WTC11 (cell line): Measurements from ENCODE around the gene NR2F6. TPM values are rescaled to one million over a fixed set of nuclear protein-coding genes. Genes with fewer than 3 reads are reported as not detected.

ENCODE experiments used
- ATAC-seq: fragments of 200-7000 bp; cut with Tn5 transposase; 2 replicates; pipeline ENCODE4 v1.10.0; 2021; ENCODE audit warnings: mild to moderate bottlenecking, moderate library complexity
- CTCF ChIA-PET: fragments of 300-600 bp; sonication (Branson Sonifier 250); formaldehyde crosslinking; loops from one replicate; lab custom pipeline; 2021; ENCODE audit warnings: antibody characterized with exemption; lab: Charles Lee
- POLR2A ChIA-PET: fragments of 350-600 bp; sonication (Branson Sonifier 250); formaldehyde crosslinking; loops from one replicate; lab custom pipeline; 2021; ENCODE audit warnings: antibody characterized with exemption; lab: Charles Lee
- DNase-seq: peaks from one replicate; pipeline ENCODE4 v3.0.0; 2021; ENCODE audit warnings: low spot score
- H3K27ac Mint-ChIP-seq: 2 replicates; pipeline ENCODE4 v1.8.0; 2021; ENCODE audit warnings: mixed read lengths
- H3K27me3 Mint-ChIP-seq: 2 replicates; pipeline ENCODE4 v1.8.0; 2021; ENCODE audit warnings: low read depth, mild to moderate bottlenecking, moderate library complexity, mixed read lengths
- H3K36me3 Mint-ChIP-seq: 2 replicates; pipeline ENCODE4 v1.8.0; 2021; ENCODE audit warnings: mixed read lengths
- H3K4me1 Mint-ChIP-seq: 2 replicates; pipeline ENCODE4 v1.8.0; 2022; ENCODE audit warnings: mixed read lengths
- H3K4me3 Mint-ChIP-seq: 2 replicates; pipeline ENCODE4 v1.8.0; 2021; ENCODE audit warnings: mild to moderate bottlenecking, moderate library complexity, mixed read lengths
- H3K9me3 Mint-ChIP-seq: 2 replicates; pipeline ENCODE4 v1.8.0; 2021; ENCODE audit warnings: mixed read lengths
- AR ChIP-seq: fragments of 250-450 bp; sonication (Bioruptor Pico); IDR thresholded peaks from 2 replicates; pipeline ENCODE4 v1.9.0; 2021; ENCODE audit warnings: mild to moderate bottlenecking
- ATF3 ChIP-seq: sonication (generic); formaldehyde crosslinking; conservative IDR thresholded peaks from 2 replicates; pipeline ENCODE4 v1.8.1; 2022; ENCODE audit warnings: mild to moderate bottlenecking, missing genetic modification reagents
- CDX4 ChIP-seq: fragments of 250-450 bp; sonication (Bioruptor Pico); IDR thresholded peaks from 2 replicates; pipeline ENCODE4 v1.9.0; 2021; ENCODE audit warnings: moderate library complexity, mild to moderate bottlenecking, inconsistent platforms, borderline replicate concordance
- CREM ChIP-seq: sonication (generic); formaldehyde crosslinking; IDR thresholded peaks from 2 replicates; pipeline ENCODE4 v1.8.1; 2022; ENCODE audit warnings: mild to moderate bottlenecking, missing genetic modification reagents, moderate library complexity
- CTCF ChIP-seq: fragments of 200-600 bp; IDR thresholded peaks from 2 replicates; pipeline ENCODE4 v1.8.0; 2022; ENCODE audit warnings: antibody characterized with exemption
- E2F5 ChIP-seq: sonication (generic); formaldehyde crosslinking; IDR thresholded peaks from 2 replicates; pipeline ENCODE4 v1.8.1; 2022; ENCODE audit warnings: mild to moderate bottlenecking, moderate library complexity, missing genetic modification reagents
- ELF4 ChIP-seq: sonication (generic); formaldehyde crosslinking; IDR thresholded peaks from 2 replicates; pipeline ENCODE4 v1.8.1; 2022; ENCODE audit warnings: low read depth, mild to moderate bottlenecking, moderate library complexity, missing genetic modification reagents
- HMGXB4 ChIP-seq: sonication (generic); formaldehyde crosslinking; IDR thresholded peaks from 2 replicates; pipeline ENCODE4 v1.8.1; 2023; ENCODE audit warnings: mild to moderate bottlenecking, moderate library complexity, missing genetic modification reagents
- IRF2 ChIP-seq: sonication (generic); formaldehyde crosslinking; IDR thresholded peaks from 2 replicates; pipeline ENCODE4 v1.8.0; 2022; ENCODE audit warnings: low read depth, missing genetic modification reagents, borderline replicate concordance
- KAT7 ChIP-seq: sonication (generic); formaldehyde crosslinking; IDR thresholded peaks from 2 replicates; pipeline ENCODE4 v1.8.1; 2023; ENCODE audit warnings: missing genetic modification reagents, mild to moderate bottlenecking, borderline replicate concordance
- NR3C1 ChIP-seq: sonication (generic); formaldehyde crosslinking; conservative IDR thresholded peaks from 2 replicates; pipeline ENCODE4 v1.8.1; 2023; ENCODE audit warnings: low read depth, mild to moderate bottlenecking, missing genetic modification reagents
- RORB ChIP-seq: fragments of 250-450 bp; sonication (Bioruptor Pico); IDR thresholded peaks from 2 replicates; pipeline ENCODE4 v1.9.0; 2021; ENCODE audit warnings: mild to moderate bottlenecking
- SP1 ChIP-seq: sonication (generic); formaldehyde crosslinking; conservative IDR thresholded peaks from 2 replicates; pipeline ENCODE4 v1.8.1; 2022; ENCODE audit warnings: missing genetic modification reagents
- STAT6 ChIP-seq: sonication (generic); formaldehyde crosslinking; conservative IDR thresholded peaks from 2 replicates; pipeline ENCODE4 v1.8.1; 2023; ENCODE audit warnings: mild to moderate bottlenecking, low read depth, missing genetic modification reagents, moderate library complexity
- TEAD4 ChIP-seq: sonication (generic); formaldehyde crosslinking; IDR thresholded peaks from 2 replicates; pipeline ENCODE4 v1.8.0; 2022; ENCODE audit warnings: mild to moderate bottlenecking, missing genetic modification reagents
- TP53 ChIP-seq: sonication (generic); formaldehyde crosslinking; IDR thresholded peaks from 2 replicates; pipeline ENCODE4 v1.8.1; 2023; ENCODE audit warnings: mild to moderate bottlenecking, missing genetic modification reagents
- USF1 ChIP-seq: sonication (generic); formaldehyde crosslinking; IDR thresholded peaks from 2 replicates; pipeline ENCODE4 v1.8.0; 2022; ENCODE audit warnings: mild to moderate bottlenecking, missing genetic modification reagents
- ZBTB21 ChIP-seq: sonication (generic); formaldehyde crosslinking; IDR thresholded peaks from 2 replicates; pipeline ENCODE4 v1.8.1; 2023; ENCODE audit warnings: mild to moderate bottlenecking, missing genetic modification reagents, borderline replicate concordance
- ZNF138 ChIP-seq: sonication (generic); formaldehyde crosslinking; conservative IDR thresholded peaks from 2 replicates; pipeline ENCODE4 v1.8.1; 2022; ENCODE audit warnings: mild to moderate bottlenecking, moderate library complexity, missing genetic modification reagents
- ZNF232 ChIP-seq: sonication (generic); formaldehyde crosslinking; IDR thresholded peaks from 2 replicates; pipeline ENCODE4 v1.8.0; 2022; ENCODE audit warnings: mild to moderate bottlenecking, missing genetic modification reagents
- ZNF416 ChIP-seq: fragments of 250-450 bp; sonication (Bioruptor Pico); IDR thresholded peaks from 2 replicates; pipeline ENCODE4 v1.9.0; 2021; ENCODE audit warnings: mild to moderate bottlenecking, inconsistent platforms
- ZNF425 ChIP-seq: fragments of 250-450 bp; sonication (Bioruptor Pico); conservative IDR thresholded peaks from 2 replicates; pipeline ENCODE4 v1.9.0; 2021; ENCODE audit warnings: mild to moderate bottlenecking
- total RNA-seq: library from RNA; stranded (reverse); gene quantifications from 3 replicates; pipeline ENCODE4 v1.2.3, GENCODE V29; 2021

The NR2F6 gene
- total RNA-seq, 1 experiment from 2014 or later: 145 TPM

- Mint-ChIP-seq H3K27ac (peak within 1 kb of the TSS; percentile 92), H3K36me3 (peaks cover 17% of the 10 kb centered on the region), H3K4me3 (peak within 1 kb of the TSS; percentile 96), H3K9me3 (no peaks in the 10 kb centered on the region; the same call in 1 of the 2 replicates), H3K27me3 (no peaks in the 10 kb centered on the region), H3K4me1 (peaks cover 20% of the 10 kb centered on the region)
- POLR2A ChIA-PET: interaction anchor here (0.6 to 3.9 kb wide), 12 partner anchors 14 to 178 kb away, joined by 3 to 13 read pairs (median 4); partner anchors contain the start of genes ANKLE1, DDA1 and USE1
- CTCF ChIA-PET: interaction anchor here (0.6 to 3.0 kb wide), 16 partner anchors 10 to 495 kb away, joined by 3 to 11 read pairs (median 4); partner anchors contain the start of genes ANKLE1, DDA1, MRPL34 and USE1
- ATAC-seq (peak; percentile 95), DNase-seq (peak; percentile 96)
- TF ChIP-seq SP1: peak; percentile 64
- no peak for TF ChIP-seq TEAD4 (CRISPR knock-in tag)
- no peak for TF ChIP-seq AR (CRISPR knock-in tag)
- no peak for TF ChIP-seq NR3C1 (CRISPR knock-in tag)
- no peak for TF ChIP-seq CREM (CRISPR knock-in tag)
- no peak for TF ChIP-seq TP53 (CRISPR knock-in tag)
- no peak for TF ChIP-seq ZNF138 (CRISPR knock-in tag)
- TF ChIP-seq ELF4 (CRISPR knock-in tag): no peak
- TF ChIP-seq ZNF232 (CRISPR knock-in tag): 0 out of 2 replicates have a peak, but pooled peaks have one; percentile 49
- no peak for TF ChIP-seq STAT6 (CRISPR knock-in tag)
- TF ChIP-seq CTCF: no peak
- no peak for TF ChIP-seq IRF2
- no peak for TF ChIP-seq ZBTB21 (CRISPR knock-in tag)
- no peak for TF ChIP-seq HMGXB4 (CRISPR knock-in tag)
- no peak for TF ChIP-seq USF1
- TF ChIP-seq CDX4 (CRISPR knock-in tag): no peak
- no peak for TF ChIP-seq E2F5 (CRISPR knock-in tag)
- TF ChIP-seq RORB (CRISPR knock-in tag): no peak
- TF ChIP-seq ATF3 (CRISPR knock-in tag): no peak
- no peak for TF ChIP-seq KAT7 (CRISPR knock-in tag)
- TF ChIP-seq ZNF425: no peak
- 0 out of 2 replicates have a peak, but pooled peaks have one; percentile 18 for TF ChIP-seq ZNF416 (CRISPR knock-in tag)
Measured at GRCh38 chr19:17266975-17267788, 21.5 kb upstream of the NR2F6 start, which contains the start of gene BABAM1. Gene BABAM1, plus strand, starts transcription at chr19:17267443. Its CDS starts 1,364 bp downstream, at chr19:17268807.
